GM21381 (cell line): ENCODE data around the gene LHFPL3.

Experiments used
- ATAC-seq: cut with Tn5 transposase; IDR thresholded peaks from one replicate; pipeline ENCODE4 v1.9.1; 2021; ENCODE audit warnings: mild to moderate bottlenecking, moderate library complexity; ENCODE audit not compliant: unreplicated experiment

Gene LHFPL3

GRCh38 chr7:104367926-104368325 is 39.5 kb downstream of the LHFPL3 start:
- ATAC-seq, result no peak

DNA sequence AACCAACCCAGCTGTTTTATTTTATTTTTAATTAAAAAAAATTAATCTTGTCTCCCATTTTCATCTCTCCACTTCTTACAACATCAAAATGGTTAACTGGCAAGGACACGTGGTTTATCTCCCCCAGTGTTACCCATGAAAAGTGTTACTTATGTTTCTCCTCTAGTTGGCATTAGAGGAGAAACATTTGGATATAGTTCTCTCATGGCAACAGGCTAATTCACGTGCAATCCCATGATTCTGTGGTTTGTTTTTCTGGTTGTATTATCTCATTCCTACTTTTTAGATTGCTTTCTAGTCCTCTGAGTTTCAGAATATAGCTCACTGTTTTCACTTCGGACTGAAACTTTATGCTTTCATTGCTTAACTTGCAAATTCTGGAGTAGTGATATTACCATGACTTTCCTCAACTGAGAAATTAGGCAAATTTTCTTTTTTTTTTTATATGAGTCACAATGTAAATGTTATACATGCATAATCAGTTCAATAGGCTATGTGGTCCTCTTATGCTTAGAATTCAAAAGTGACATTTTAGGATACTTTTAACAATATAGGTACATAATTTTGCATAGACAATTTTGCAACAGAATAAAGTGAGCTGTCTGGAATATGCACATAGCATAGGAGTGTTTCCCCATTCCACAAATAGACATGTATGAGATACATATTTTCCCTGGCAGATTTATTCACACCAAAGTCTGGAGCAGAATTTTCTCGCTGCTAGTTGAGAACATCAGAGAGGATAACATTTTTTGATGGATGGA is 43.0 kb downstream of the LHFPL3 start:
- ATAC-seq, result no peak

DNA sequence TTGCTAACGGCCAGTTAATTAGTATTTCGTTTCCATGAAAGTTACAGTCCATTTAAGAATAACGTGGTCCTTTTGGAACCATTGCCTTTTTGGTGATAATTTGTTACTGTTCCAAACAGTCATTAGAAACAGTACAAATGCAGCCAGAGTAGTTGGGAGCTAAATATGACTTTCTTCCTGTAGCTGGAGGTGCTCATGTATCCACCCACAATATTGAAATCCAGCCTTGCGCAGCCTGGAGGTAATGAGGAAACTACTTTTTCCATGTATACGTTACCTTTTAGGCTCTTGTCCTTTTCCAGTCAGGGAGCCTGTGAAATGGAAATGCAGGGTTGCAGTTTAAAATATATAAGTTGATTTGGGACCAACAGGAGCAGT is 43.6 kb downstream of the LHFPL3 start:
- ATAC-seq, result no peak

GRCh38 chr7:104382616-104383015 is 54.2 kb downstream of the LHFPL3 start:
- ATAC-seq, result no peak

GRCh38 chr7:104386943-104387342 is 58.5 kb downstream of the LHFPL3 start:
- ATAC-seq, result no peak

GRCh38 chr7:104388222-104388621 is 59.8 kb downstream of the LHFPL3 start:
- no peak for ATAC-seq

GRCh38 chr7:104395162-104395561 is 66.8 kb downstream of the LHFPL3 start:
- ATAC-seq, result no peak

GRCh38 chr7:104397442-104397841 is 69.0 kb downstream of the LHFPL3 start:
- no peak for ATAC-seq

- no peak for ATAC-seq
These were observed 80.0 kb downstream of the LHFPL3 start for GRCh38 chr7:104408371-104408770.

DNA sequence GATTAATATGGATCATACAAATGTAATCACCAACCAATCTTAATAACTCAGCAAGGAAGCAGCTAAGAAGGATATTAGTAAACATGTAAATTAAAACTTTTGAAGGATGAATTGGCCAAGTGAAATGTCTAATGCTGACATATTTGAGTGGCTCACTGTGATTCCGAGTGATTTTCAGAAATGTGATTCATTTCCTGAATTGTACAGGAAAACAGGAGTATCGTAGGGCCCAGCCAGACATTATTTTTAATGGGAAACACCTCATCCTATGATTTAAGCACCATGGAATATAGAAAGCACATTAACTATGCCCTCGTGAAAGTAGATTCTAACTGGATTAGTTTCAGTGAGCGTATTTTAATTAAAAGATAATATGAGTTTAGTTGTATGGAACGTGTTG is 82.3 kb downstream of the LHFPL3 start:
- ATAC-seq, result no peak

DNA sequence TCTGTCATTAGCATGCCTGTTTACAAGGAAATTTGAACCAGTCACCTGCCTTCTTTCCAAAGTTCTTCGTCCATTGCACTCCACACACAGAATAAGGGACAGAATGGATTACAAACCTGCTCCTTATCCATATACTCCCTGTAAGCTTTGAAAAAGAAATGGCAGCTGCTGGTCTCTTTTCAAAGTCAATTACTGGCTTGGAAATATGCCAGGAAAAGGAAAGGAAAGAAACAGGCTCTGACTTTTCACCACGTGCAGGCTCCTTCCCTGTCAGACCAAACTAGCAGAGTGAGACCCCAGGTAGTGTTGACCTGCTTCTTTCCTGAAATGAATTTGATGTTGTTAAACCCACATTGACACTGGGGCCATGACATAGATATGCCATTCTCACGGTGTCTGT is 84.5 kb downstream of the LHFPL3 start:
- ATAC-seq, result no peak

DNA sequence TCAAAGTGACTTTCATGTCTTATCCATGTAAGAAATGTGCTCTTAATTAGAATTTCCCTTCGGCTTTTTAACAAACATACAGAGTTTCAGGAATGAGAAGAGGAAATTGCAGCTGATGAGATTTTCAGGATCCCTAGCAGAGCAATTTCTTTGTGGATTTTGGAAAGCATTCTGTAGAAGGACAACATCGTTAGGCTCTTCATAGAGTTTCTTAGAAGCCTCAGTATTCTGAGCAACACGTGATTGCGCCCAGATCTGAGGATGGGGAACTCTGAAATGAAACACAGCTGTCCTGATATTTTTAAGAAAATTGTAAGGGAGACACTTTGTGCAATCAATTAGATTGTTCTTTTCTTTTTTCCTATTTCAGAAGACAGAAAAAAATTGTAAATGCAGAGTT is 85.8 kb downstream of the LHFPL3 start:
- ATAC-seq, result no peak

DNA sequence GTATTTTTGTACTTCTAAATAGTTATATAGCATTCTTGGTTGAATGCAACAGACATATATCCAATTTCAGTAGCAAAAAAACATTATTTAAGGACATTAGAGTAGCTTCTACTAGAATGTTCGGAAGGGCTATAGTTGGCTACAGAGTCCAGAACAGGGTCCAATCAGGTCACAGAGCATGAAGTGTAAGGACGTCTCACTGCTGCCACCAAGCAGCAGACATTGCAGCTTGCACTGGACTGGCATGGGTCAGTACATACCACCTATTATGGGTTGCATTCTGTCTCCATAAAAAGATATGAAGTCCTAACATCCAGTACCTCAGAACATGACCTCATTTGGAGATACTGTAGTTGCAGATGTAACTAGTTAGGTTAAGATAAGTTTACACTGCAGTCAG is 87.3 kb downstream of the LHFPL3 start:
- no peak for ATAC-seq

DNA sequence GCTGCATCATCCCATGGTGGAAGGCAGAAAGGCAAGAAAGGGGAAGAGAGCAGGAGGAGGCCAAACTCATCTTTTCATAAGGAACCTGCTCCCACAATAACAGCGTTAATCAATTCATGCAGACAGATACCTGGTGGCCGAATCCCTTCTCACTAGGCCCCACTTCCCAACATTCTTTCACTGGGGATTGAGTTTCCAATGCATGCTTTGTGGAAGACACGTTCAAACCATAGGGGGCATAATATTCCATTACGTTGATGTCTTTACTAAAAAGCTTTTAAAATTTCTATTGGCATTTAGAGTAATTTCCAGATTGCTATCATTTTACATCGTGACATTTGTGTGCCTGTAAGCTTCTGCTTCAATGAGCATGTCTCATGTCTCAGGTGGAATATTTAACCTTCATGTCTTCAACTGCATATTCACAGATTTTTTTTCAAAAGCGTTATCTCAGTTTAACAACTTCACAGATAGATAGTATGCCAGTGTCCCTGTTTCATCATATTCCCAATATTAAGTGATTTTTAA is 88.5 kb downstream of the LHFPL3 start:
- no peak for ATAC-seq

GRCh38 chr7:104431930-104432329 is 103.5 kb downstream of the LHFPL3 start:
- no peak for ATAC-seq

DNA sequence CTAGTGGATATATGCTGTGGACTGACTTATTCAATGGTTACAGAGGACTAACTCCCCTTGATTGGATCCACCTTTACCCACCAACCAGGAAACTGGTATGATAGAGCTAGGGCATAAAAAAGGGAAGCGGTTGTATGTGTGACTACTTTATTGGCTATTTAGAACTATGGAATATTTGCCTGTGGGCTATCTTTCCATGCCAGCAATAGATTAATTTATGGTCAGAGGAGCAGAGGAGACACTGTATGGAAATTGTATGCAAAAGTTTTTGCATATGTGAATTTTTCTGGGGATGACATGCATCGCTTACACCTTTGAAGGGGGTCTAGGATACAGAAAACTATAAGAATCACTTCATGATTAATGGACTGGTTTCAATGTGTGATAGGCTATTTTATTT is 105.7 kb downstream of the LHFPL3 start:
- ATAC-seq, result no peak

DNA sequence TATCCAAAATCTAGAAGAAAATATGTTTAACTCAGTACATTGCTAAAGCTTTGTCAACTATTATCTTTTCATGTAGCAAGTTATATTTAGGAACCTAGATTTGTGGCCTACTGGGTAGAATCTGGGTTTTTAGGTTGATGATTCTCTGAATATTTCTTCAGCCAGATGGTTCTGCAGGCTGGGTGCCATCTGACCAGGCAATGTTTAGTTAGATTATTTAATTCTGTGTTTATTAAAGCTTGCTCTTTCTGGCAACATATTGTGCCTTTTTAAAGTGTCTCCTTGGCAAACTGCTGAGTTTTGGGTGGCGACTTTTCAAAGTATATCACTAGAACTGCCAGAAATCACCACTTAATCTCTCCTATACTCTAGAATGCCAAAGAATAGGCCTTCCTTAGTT is 114.1 kb downstream of the LHFPL3 start:
- no peak for ATAC-seq

DNA sequence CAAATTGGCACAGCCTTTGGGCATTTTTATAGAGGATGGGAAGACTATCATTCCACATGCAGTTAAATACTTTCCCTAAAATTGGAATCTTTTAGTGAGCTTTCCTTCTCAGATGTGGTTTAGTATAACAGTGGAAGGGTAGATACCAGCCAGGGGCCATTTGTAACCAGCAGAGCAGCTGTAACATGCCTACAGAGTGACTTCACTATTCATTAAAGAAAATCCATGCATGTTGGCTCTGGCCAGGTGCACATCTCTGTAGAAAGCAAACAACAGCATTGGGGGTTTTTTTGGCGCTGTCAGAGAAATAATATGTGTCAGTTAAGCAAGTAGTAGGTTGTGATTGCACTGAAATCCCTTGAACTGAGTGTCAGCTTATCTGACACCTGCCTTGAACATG is 115.6 kb downstream of the LHFPL3 start:
- no peak for ATAC-seq

DNA sequence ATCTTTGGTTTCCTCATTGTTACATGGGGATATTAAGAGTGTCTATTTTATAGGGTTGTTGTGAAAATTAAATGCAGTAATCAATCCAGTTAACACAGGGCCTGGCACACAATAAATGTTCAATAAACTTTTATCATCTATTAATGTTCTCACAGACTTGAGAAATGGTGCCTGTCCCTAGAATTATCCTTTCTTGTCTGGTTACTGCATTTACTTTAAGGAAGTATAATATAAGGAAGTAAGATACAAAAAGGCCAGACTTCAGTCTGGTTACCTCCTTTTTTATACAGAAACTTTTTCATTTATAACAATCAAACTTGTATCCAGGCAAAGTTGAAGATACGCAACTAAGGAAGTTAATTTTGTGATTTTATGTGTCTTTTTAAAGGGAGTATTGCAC is 117.0 kb downstream of the LHFPL3 start:
- ATAC-seq, result no peak

GRCh38 chr7:104450861-104451260 is 122.5 kb downstream of the LHFPL3 start:
- no peak for ATAC-seq

DNA sequence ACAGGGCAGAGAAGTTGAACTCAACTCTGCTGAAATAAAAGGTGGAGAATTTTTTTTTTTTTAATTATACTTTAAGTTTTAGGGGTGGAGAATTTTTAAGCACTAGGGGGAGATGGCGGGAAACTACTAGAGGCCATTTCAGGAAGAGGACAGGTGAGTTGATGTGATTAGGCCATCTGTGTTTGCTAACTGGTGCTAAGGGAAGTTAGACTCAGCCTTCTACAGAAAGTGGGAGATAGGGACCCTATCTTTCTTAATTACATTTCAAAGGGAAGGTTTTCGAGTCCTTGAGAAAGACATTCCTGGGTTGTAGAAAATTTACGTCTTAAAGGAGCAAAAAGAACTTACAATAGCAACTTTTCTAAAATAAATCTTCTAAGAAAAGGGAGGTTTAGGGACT is 124.8 kb downstream of the LHFPL3 start:
- no peak for ATAC-seq

DNA sequence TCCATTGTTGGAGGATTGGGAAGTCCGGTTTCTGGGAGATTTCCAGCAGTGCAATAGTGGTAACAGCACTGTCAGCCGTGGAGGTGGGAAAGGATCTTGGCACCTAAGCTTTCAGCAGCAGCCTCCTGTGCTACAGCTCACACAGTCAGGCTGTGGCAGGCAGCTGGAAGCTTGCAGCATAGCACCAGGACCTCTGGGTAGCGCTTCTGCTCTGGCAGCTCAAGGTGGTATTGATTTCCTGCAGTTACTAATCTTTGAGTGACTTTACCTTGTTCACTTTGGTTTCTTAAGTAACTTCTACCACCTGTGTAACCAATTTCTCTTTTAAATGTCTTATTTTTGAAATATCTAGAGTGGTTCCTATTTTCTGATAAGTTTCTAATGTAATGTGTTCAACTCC is 130.5 kb downstream of the LHFPL3 start:
- ATAC-seq, result no peak
